ENCODE measurements around the gene SH3BP4.

Gene SH3BP4

GRCh38 chr2:234967201-234967869 is 15.5 kb downstream of the SH3BP4 start:
- no peak for DNase-seq

- no peak for DNase-seq
Observed at GRCh38 chr2:234967870-234968208, 16.0 kb downstream of the SH3BP4 start.

GRCh38 chr2:234968631-234969305 is 17.0 kb downstream of the SH3BP4 start:
- peak in 2 of 3 experiments; percentile 15 to 53 for DNase-seq

GRCh38 chr2:234969306-234970098 is 17.7 kb downstream of the SH3BP4 start:
- no peak for DNase-seq

- DNase-seq, result no peak
Observed at GRCh38 chr2:234970099-234970440, 18.3 kb downstream of the SH3BP4 start.

GRCh38 chr2:234970477-234970882 is 18.7 kb downstream of the SH3BP4 start:
- no peak for DNase-seq

GRCh38 chr2:234971496-234971895 is 19.7 kb downstream of the SH3BP4 start:
- DNase-seq, result no peak

- DNase-seq, result no peak
Observed at GRCh38 chr2:234973008-234973407, 21.2 kb downstream of the SH3BP4 start.

- no peak for DNase-seq
Observed at GRCh38 chr2:234974501-234975385, 22.9 kb downstream of the SH3BP4 start.

- DNase-seq, result no peak
Observed at GRCh38 chr2:234975611-234976010, 23.8 kb downstream of the SH3BP4 start.

- DNase-seq, result no peak
Observed at GRCh38 chr2:234976479-234977227, 24.8 kb downstream of the SH3BP4 start.

- no peak for DNase-seq
Observed at GRCh38 chr2:234977228-234977679, 25.4 kb downstream of the SH3BP4 start.

- no peak for DNase-seq
Observed at GRCh38 chr2:234978466-234979203, 26.8 kb downstream of the SH3BP4 start.

GRCh38 chr2:234979204-234980167 is 27.7 kb downstream of the SH3BP4 start:
- DNase-seq, result no peak

- DNase-seq, result peak in 1 of 3 experiments; percentile 65
Observed at GRCh38 chr2:234980451-234981187, 28.8 kb downstream of the SH3BP4 start.

- DNase-seq, result peak in 1 of 3 experiments; percentile 3
Observed at GRCh38 chr2:234981197-234982095, 29.6 kb downstream of the SH3BP4 start.

- DNase-seq, result no peak
Observed at GRCh38 chr2:234982096-234982834, 30.4 kb downstream of the SH3BP4 start.

Data from NCI-H1417 (cell line).